ENCODE data around the gene PTPRH. TPM values are rescaled to one million over a fixed set of nuclear protein-coding genes. Genes with fewer than 3 reads are reported as not detected.

Gene PTPRH
- total RNA-seq, 6 experiments from 2014 or later: 0.45 to 1.0 (median 0.59) TPM

GRCh38 chr19:55181740-55182139 lies 27.6 kb downstream of the PTPRH start:
- no peak for TF ChIP-seq CTCF (IDR thresholded peaks at IDR 0.05)
- H3K4me3 Mint-ChIP-seq: no peak overlapping the region
- no peak for DNase-seq
- H3K27ac Mint-ChIP-seq: no peak overlapping the region
- peaks cover 20% of the 10 kb centered on the region for H3K27me3 Mint-ChIP-seq (ENCODE audit: insufficient read depth)
- peaks cover 28% of the 10 kb centered on the region for H3K4me1 Mint-ChIP-seq (ENCODE audit: low read depth)
- H3K36me3 Mint-ChIP-seq (ENCODE audit: low read depth): no peaks in the 10 kb centered on the region; the same call in 1 of the 2 replicates
- no peaks in the 10 kb centered on the region for H3K9me3 Mint-ChIP-seq

- H3K27me3 Mint-ChIP-seq (ENCODE audit: insufficient read depth): peaks cover 17% of the 10 kb centered on the region
- H3K4me1 Mint-ChIP-seq (ENCODE audit: low read depth): peaks cover 32% of the 10 kb centered on the region
- TF ChIP-seq CTCF (IDR thresholded peaks at IDR 0.05): no peak
- DNase-seq: no peak
- H3K27ac Mint-ChIP-seq: peak within 1 kb of the TSS; percentile 94
- H3K4me3 Mint-ChIP-seq: peak within 1 kb of the TSS; percentile 83
- H3K36me3 Mint-ChIP-seq (ENCODE audit: low read depth): peaks cover 4% of the 10 kb centered on the region; the same call in 1 of the 2 replicates
- no peaks in the 10 kb centered on the region for H3K9me3 Mint-ChIP-seq
Observed at GRCh38 chr19:55179606-55180484, 29.5 kb downstream of the PTPRH start, which contains the start of gene SYT5. TSS of gene SYT5 (minus strand) at chr19:55180289. CDS start at chr19:55179041, 1,248 bp downstream.

GRCh38 chr19:55178781-55179599 lies 30.3 kb downstream of the PTPRH start:
- peaks cover 4% of the 10 kb centered on the region; the same call in 1 of the 2 replicates for H3K36me3 Mint-ChIP-seq (ENCODE audit: low read depth)
- peak; percentile 86 for DNase-seq
- H3K4me1 Mint-ChIP-seq (ENCODE audit: low read depth): peaks cover 32% of the 10 kb centered on the region
- H3K27me3 Mint-ChIP-seq (ENCODE audit: insufficient read depth): peaks cover 13% of the 10 kb centered on the region
- H3K4me3 Mint-ChIP-seq: peak overlapping the region; percentile 83
- TF ChIP-seq CTCF (IDR thresholded peaks at IDR 0.05): no peak
- peak overlapping the region; percentile 94 for H3K27ac Mint-ChIP-seq
- no peaks in the 10 kb centered on the region for H3K9me3 Mint-ChIP-seq

GRCh38 chr19:55176076-55176475 lies 33.2 kb downstream of the PTPRH start:
- Mint-ChIP-seq H3K36me3 (ENCODE audit: low read depth) (peaks cover 4% of the 10 kb centered on the region; the same call in 1 of the 2 replicates), H3K9me3 (no peaks in the 10 kb centered on the region), H3K4me3 (no peak overlapping the region), H3K27me3 (ENCODE audit: insufficient read depth) (peaks cover 11% of the 10 kb centered on the region), H3K27ac (no peak overlapping the region), H3K4me1 (ENCODE audit: low read depth) (peaks cover 51% of the 10 kb centered on the region)
- DNase-seq: no peak
- no peak for TF ChIP-seq CTCF (IDR thresholded peaks at IDR 0.05)

GRCh38 chr19:55175117-55175867 lies 34.0 kb downstream of the PTPRH start:
- no peak overlapping the region for H3K4me3 Mint-ChIP-seq
- no peaks in the 10 kb centered on the region for H3K9me3 Mint-ChIP-seq
- H3K27me3 Mint-ChIP-seq (ENCODE audit: insufficient read depth): peaks cover 5% of the 10 kb centered on the region; the same call in 1 of the 2 replicates
- no peak for DNase-seq
- no peak for TF ChIP-seq CTCF (IDR thresholded peaks at IDR 0.05)
- no peak overlapping the region for H3K27ac Mint-ChIP-seq
- H3K4me1 Mint-ChIP-seq (ENCODE audit: low read depth): peaks cover 48% of the 10 kb centered on the region
- H3K36me3 Mint-ChIP-seq (ENCODE audit: low read depth): peaks cover 4% of the 10 kb centered on the region; the same call in 1 of the 2 replicates

Measured in HFFc6 (cell line).